Activated CD4-positive, CD25-positive, alpha-beta regulatory T cell (primary cell): Measurements from ENCODE around the gene MSANTD2.

Experiments used
- DNase-seq, 4 experiments: peaks; one replicate each; lab custom pipeline; 2025; lab: John Stamatoyannopoulos, UW

The MSANTD2 gene

GRCh38 chr11:124732230-124732629, 68.0 kb downstream of the MSANTD2 start:
- no peak for DNase-seq

- DNase-seq: no peak
Measured at GRCh38 chr11:124729571-124729970, 70.6 kb downstream of the MSANTD2 start.

- DNase-seq: no peak
Measured at GRCh38 chr11:124728134-124728533, 72.1 kb downstream of the MSANTD2 start.

GRCh38 chr11:124727474-124727873, 72.7 kb downstream of the MSANTD2 start:
- no peak for DNase-seq

GRCh38 chr11:124725719-124726105, 74.5 kb downstream of the MSANTD2 start:
- DNase-seq: no peak

- DNase-seq: no peak
Measured at GRCh38 chr11:124724979-124725718, 75.1 kb downstream of the MSANTD2 start.

GRCh38 chr11:124722176-124722575, 78.0 kb downstream of the MSANTD2 start:
- DNase-seq: no peak

GRCh38 chr11:124719534-124719933, 80.7 kb downstream of the MSANTD2 start:
- no peak for DNase-seq

GRCh38 chr11:124718801-124719200, 81.4 kb downstream of the MSANTD2 start:
- DNase-seq: no peak

- DNase-seq: no peak
Measured at GRCh38 chr11:124717786-124718651, 82.2 kb downstream of the MSANTD2 start.

- DNase-seq: no peak
Measured at GRCh38 chr11:124717421-124717785, 82.8 kb downstream of the MSANTD2 start.

- no peak for DNase-seq
Measured at GRCh38 chr11:124716591-124716990, 83.6 kb downstream of the MSANTD2 start.
